ENCODE results near the gene RLF.

DNA sequence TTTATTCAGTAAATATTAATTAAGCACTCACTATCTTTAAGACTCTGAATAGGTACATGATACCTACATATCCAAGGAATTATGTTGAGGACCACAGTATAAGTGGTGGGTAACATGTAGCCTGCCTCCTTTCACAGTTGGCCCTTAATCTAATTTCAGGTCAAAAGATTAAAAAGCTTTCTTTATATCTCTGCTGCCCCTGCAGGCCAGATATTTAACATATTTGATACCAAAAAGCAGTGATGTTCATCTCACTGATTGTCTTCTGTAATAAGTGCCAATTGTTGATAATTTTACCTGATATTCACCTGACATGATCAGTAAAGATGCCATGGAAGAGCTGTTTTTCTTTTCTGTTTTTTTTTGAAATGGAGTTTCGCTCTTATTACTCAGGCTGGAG is 36.5 kb downstream of the RLF start:
- TF ChIP-seq, protein P1, sequence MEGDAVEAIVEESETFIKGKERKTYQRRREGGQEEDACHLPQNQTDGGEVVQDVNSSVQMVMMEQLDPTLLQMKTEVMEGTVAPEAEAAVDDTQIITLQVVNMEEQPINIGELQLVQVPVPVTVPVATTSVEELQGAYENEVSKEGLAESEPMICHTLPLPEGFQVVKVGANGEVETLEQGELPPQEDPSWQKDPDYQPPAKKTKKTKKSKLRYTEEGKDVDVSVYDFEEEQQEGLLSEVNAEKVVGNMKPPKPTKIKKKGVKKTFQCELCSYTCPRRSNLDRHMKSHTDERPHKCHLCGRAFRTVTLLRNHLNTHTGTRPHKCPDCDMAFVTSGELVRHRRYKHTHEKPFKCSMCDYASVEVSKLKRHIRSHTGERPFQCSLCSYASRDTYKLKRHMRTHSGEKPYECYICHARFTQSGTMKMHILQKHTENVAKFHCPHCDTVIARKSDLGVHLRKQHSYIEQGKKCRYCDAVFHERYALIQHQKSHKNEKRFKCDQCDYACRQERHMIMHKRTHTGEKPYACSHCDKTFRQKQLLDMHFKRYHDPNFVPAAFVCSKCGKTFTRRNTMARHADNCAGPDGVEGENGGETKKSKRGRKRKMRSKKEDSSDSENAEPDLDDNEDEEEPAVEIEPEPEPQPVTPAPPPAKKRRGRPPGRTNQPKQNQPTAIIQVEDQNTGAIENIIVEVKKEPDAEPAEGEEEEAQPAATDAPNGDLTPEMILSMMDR (IDR thresholded peaks at IDR 0.05), result no peak; the same call in 1 of the 2 replicates
- TF ChIP-seq POLR2AphosphoS5 (IDR thresholded peaks at IDR 0.05; ENCODE audit: low read depth, low read length), result no peak
- TF ChIP-seq, protein P2, sequence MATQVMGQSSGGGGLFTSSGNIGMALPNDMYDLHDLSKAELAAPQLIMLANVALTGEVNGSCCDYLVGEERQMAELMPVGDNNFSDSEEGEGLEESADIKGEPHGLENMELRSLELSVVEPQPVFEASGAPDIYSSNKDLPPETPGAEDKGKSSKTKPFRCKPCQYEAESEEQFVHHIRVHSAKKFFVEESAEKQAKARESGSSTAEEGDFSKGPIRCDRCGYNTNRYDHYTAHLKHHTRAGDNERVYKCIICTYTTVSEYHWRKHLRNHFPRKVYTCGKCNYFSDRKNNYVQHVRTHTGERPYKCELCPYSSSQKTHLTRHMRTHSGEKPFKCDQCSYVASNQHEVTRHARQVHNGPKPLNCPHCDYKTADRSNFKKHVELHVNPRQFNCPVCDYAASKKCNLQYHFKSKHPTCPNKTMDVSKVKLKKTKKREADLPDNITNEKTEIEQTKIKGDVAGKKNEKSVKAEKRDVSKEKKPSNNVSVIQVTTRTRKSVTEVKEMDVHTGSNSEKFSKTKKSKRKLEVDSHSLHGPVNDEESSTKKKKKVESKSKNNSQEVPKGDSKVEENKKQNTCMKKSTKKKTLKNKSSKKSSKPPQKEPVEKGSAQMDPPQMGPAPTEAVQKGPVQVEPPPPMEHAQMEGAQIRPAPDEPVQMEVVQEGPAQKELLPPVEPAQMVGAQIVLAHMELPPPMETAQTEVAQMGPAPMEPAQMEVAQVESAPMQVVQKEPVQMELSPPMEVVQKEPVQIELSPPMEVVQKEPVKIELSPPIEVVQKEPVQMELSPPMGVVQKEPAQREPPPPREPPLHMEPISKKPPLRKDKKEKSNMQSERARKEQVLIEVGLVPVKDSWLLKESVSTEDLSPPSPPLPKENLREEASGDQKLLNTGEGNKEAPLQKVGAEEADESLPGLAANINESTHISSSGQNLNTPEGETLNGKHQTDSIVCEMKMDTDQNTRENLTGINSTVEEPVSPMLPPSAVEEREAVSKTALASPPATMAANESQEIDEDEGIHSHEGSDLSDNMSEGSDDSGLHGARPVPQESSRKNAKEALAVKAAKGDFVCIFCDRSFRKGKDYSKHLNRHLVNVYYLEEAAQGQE (IDR thresholded peaks at IDR 0.05; ENCODE audit: insufficient read depth in 1 of 2, low read depth in 2 of 2, low read length in 1 of 2), result no peak
- TF ChIP-seq SIN3A (IDR thresholded peaks at IDR 0.05; ENCODE audit: borderline replicate concordance, insufficient read depth, low read depth, low read length), result no peak
